Measurements from ENCODE around the gene DEPDC4. TPM values are rescaled to one million over a fixed set of nuclear protein-coding genes. Genes with fewer than 3 reads are reported as not detected.

The DEPDC4 gene
- total and polyA plus RNA-seq, 2 of the 4 experiments (the other 2 are of a cell fraction), result 0.72 to 0.79 TPM

GRCh38 chr12:100266835-100267602, at the start of gene DEPDC4, which contains the start of gene SCYL2 (continued):
- peak; percentile 74 for TF ChIP-seq USF2 (IDR thresholded peaks at IDR 0.05; ENCODE audit: low read depth, low read length)
- no peak for TF ChIP-seq CEBPB (IDR thresholded peaks at IDR 0.05; ENCODE audit: low read depth, low read length)
- no peak for TF ChIP-seq NFE2L2 (IDR thresholded peaks at IDR 0.05; ENCODE audit: low read depth, low read length)
- TF ChIP-seq RCOR1 (IDR thresholded peaks at IDR 0.05; ENCODE audit: insufficient replicate concordance, low read length), result peak; percentile 35

- H3K18ac ChIP-seq (ENCODE audit: low read depth, low read length), result no peak overlapping the region
- intact Hi-C loops (cut with micrococcal nuclease), result loop anchor here (5.0 kb wide), 1 partner anchor 34 kb away; no protein-coding TSS in a partner anchor
- CTCF ChIA-PET, result no interaction called here
- TF ChIP-seq CTCF (conservative IDR thresholded peaks at IDR 0.05; ENCODE audit: low read depth, low read length) (no peak), BHLHE40 (IDR thresholded peaks at IDR 0.05; ENCODE audit: low read depth, low read length) (no peak), CHD1 (IDR thresholded peaks at IDR 0.05; ENCODE audit: low read depth, low read length) (no peak), RFX5 (IDR thresholded peaks at IDR 0.05; ENCODE audit: low read depth, low read length) (no peak), MXI1 (IDR thresholded peaks at IDR 0.05; ENCODE audit: borderline replicate concordance, low read depth, low read length) (no peak), MAZ (IDR thresholded peaks at IDR 0.05; ENCODE audit: borderline replicate concordance, low read depth, low read length) (no peak), SMC3 (IDR thresholded peaks at IDR 0.05; ENCODE audit: low read depth, low read length) (no peak), ELK1 (IDR thresholded peaks at IDR 0.05; ENCODE audit: borderline replicate concordance, low read depth, low read length) (no peak), CEBPB (IDR thresholded peaks at IDR 0.05; ENCODE audit: low read depth, low read length) (no peak), RCOR1 (IDR thresholded peaks at IDR 0.05; ENCODE audit: insufficient replicate concordance, low read length) (no peak)
Observed at GRCh38 chr12:100311317-100311716, 44.4 kb upstream of the DEPDC4 start.

More at GRCh38 chr12:100311317-100311716, 44.4 kb upstream of the DEPDC4 start:
- H3K4me3 ChIP-seq (ENCODE audit: insufficient read depth, low read depth, low read length), result no peak overlapping the region
- WGBS, 2 experiments (ENCODE audit: extremely low coverage in 2 of 2, insufficient read length in 1 of 2), result no CpG with 5 or more reads among the region's 1 CpG
- H2BK5ac ChIP-seq (ENCODE audit: low read depth, low read length, poor library complexity, severe bottlenecking), result no peak overlapping the region
- no peak overlapping the region for H3K27ac ChIP-seq (ENCODE audit: insufficient read depth, low read length)
- peaks cover 0 to 8% of the 10 kb centered on the region in 2 experiments; a peak in 3 of 4 replicates for H3K79me1 ChIP-seq (ENCODE audit: low read depth in 1 of 2, low read length in 2 of 2)
- no peak overlapping the region for H2AK9ac ChIP-seq (replicated peaks; ENCODE audit: low read depth, low read length, poor library complexity)
- H4K91ac ChIP-seq (ENCODE audit: insufficient read depth, low read depth, low read length), result no peak overlapping the region
- BruUV-seq (replicated peaks), result no TSS peak
- no peak overlapping the region for H4K8ac ChIP-seq (ENCODE audit: low read depth in 2 of 2, low read length in 2 of 2)
- dilution Hi-C loops (cut with HindIII; ENCODE audit: low sequenced_read_pairs, unreplicated experiment) (no loop called here), in situ Hi-C loops (cut with MboI; ENCODE audit: low sequenced_read_pairs) (no loop called here)
- H4K5ac ChIP-seq (ENCODE audit: low read depth, low read length), result no peak overlapping the region
- no peaks in the 10 kb centered on the region for H4K20me1 ChIP-seq (ENCODE audit: insufficient read depth, low read length)
- no peak overlapping the region for H3K56ac ChIP-seq (ENCODE audit: extremely low read depth, insufficient read depth, low read length)
- no peak overlapping the region for H2AFZ ChIP-seq (replicated peaks; ENCODE audit: low read length, poor library complexity)
- POLR2A ChIA-PET (ENCODE audit: unreplicated experiment), result no interaction called here
- no peak overlapping the region for H3K9ac ChIP-seq (ENCODE audit: low read depth, low read length)
- H3K9me3 ChIP-seq (ENCODE audit: control insufficient read depth, insufficient read depth, low read length), result no peaks in the 10 kb centered on the region
- H2AK5ac ChIP-seq (ENCODE audit: low read depth, low read length), result no peak overlapping the region
- no peak overlapping the region for H3K14ac ChIP-seq (replicated peaks; ENCODE audit: low read depth, low read length)
- H3K4me1 ChIP-seq (ENCODE audit: control insufficient read depth, insufficient read depth, low read length), result no peaks in the 10 kb centered on the region
- no peak overlapping the region for H2BK120ac ChIP-seq (ENCODE audit: low read depth, low read length)
- peaks cover 14% of the 10 kb centered on the region for H3K36me3 ChIP-seq (ENCODE audit: control insufficient read depth, insufficient read depth, low read length)
- no peak overlapping the region for H2BK15ac ChIP-seq (ENCODE audit: low read depth, low read length)
- H3K4ac ChIP-seq (ENCODE audit: low read depth, low read length), result no peak overlapping the region
- H2BK20ac ChIP-seq (ENCODE audit: low read depth, low read length), result no peak overlapping the region
- H3K23ac ChIP-seq (ENCODE audit: low read depth, low read length), result no peak overlapping the region
- no peak for ATAC-seq (ENCODE audit: low read depth)
- DNase-seq, result no peak
- no peaks in the 10 kb centered on the region; the same call in 1 of the 2 replicates for H3K9me1 ChIP-seq (ENCODE audit: insufficient read depth, low read length)
- no peaks in the 10 kb centered on the region for H3K27me3 ChIP-seq (ENCODE audit: control insufficient read depth, insufficient read depth, low read length)
- H3K4me2 ChIP-seq (ENCODE audit: low read depth, low read length), result no peak overlapping the region

Data from IMR-90 (cell line).